ENCODE measurements around the gene NEK2.
A peak's percentile ranks its signal among the peaks of the same experiment; 100 is the strongest.

GRCh38 chr1:211625040-211625439, 50.4 kb downstream of the NEK2 start:
- TF ChIP-seq CTCF (CRISPR knock-in tag; IDR thresholded peaks at IDR 0.05) (peak; percentile 85), JUND (CRISPR knock-in tag; IDR thresholded peaks at IDR 0.05) (no peak), FOXO4 (CRISPR knock-in tag; conservative IDR thresholded peaks at IDR 0.05) (no peak), ZNF782 (CRISPR knock-in tag; IDR thresholded peaks at IDR 0.05; ENCODE audit: borderline replicate concordance) (no peak), ZNF264 (CRISPR knock-in tag; IDR thresholded peaks at IDR 0.05) (no peak), ZNF670 (CRISPR knock-in tag; IDR thresholded peaks at IDR 0.05; ENCODE audit: borderline replicate concordance) (no peak), ARHGAP35 (CRISPR knock-in tag; IDR thresholded peaks at IDR 0.05; ENCODE audit: borderline replicate concordance) (no peak), BHLHE40 (IDR thresholded peaks at IDR 0.05; ENCODE audit: low read length) (no peak), CHD2 (IDR thresholded peaks at IDR 0.05; ENCODE audit: low read depth, low read length) (no peak), SIN3A (IDR thresholded peaks at IDR 0.05; ENCODE audit: borderline replicate concordance, low read depth, low read length) (no peak)

Measured in HepG2 (cell line).